GM12878 (cell line): ENCODE results near the gene ERFL. TPM values are rescaled to one million over a fixed set of nuclear protein-coding genes. Genes with fewer than 3 reads are reported as not detected.

Experiments
- ATAC-seq: fragments of 200-7000 bp; cut with Tn5 transposase; 3 replicates; pipeline ENCODE4 v1.9.1; 2020; ENCODE audit warnings: mild to moderate bottlenecking, moderate library complexity
- BruUV-seq: library from RNA; stranded (reverse); fragments of 400-500 nt; replicated peaks from 2 replicates; lab custom pipeline; 2021; lab: Mats Ljungman, UMichigan
- CTCF ChIA-PET: fragments of 300-600 bp; sonication (Branson Sonifier 250); formaldehyde crosslinking; extraction: SDS; loops from one replicate; lab custom pipeline; 2021; ENCODE audit warnings: inconsistent platforms; lab: Yijun Ruan, JAX
- POLR2A ChIA-PET: fragments of 350-600 bp; formaldehyde crosslinking; extraction: SDS; loops from one replicate; lab custom pipeline; 2021; ENCODE audit warnings: inconsistent platforms; lab: Charles Lee
- RAD21 ChIA-PET: fragments of 300-600 bp; sonication (Branson Sonifier 250); formaldehyde crosslinking; loops from one replicate; lab custom pipeline; 2023; ENCODE audit warnings: antibody characterized with exemption; ENCODE audit not compliant: unreplicated experiment; lab: Charles Lee
- SMC1A ChIA-PET: fragments of 300-600 bp; sonication (Branson Sonifier 250); formaldehyde crosslinking; loops from one replicate; lab custom pipeline; 2023; ENCODE audit not compliant: unreplicated experiment, uncharacterized antibody; lab: Charles Lee
- DNase-seq: peaks from one replicate; pipeline ENCODE4 v3.0.0-alpha.2; 2011; ENCODE audit warnings: low read depth, low spot score
- FAIRE-seq: peaks from 3 replicates; lab custom pipeline; 2011; peaks lifted over from hg19 to GRCh38; lab: Jason Lieb, UNC
- H2AFZ ChIP-seq: 2 replicates; pipeline ENCODE4 v1.6.0; 2011; ENCODE audit warnings: low read depth, low read length, control low read depth; ENCODE audit not compliant: control insufficient read depth
- H3K27ac ChIP-seq: 2 replicates; pipeline ENCODE4 v1.5.1; 2011; ENCODE audit warnings: control low read depth; ENCODE audit not compliant: control insufficient read depth, insufficient read depth
- H3K27me3 ChIP-seq, 2 experiments: replicated peaks in 1 of 2; 2 replicates each; pipeline versions ENCODE4 v1.6.0 to v1.6.1; 2011; ENCODE audit warnings: low read length in 1 of 2; ENCODE audit not compliant: control insufficient read depth in 2 of 2, insufficient read depth in 2 of 2
- H3K36me3 ChIP-seq, 2 experiments: 2 replicates each; pipeline ENCODE4 v1.5.1; 2011; ENCODE audit warnings: low read length in 1 of 2; ENCODE audit not compliant: control insufficient read depth in 2 of 2, insufficient read depth in 2 of 2
- H3K4me1 ChIP-seq: 2 replicates; pipeline ENCODE4 v1.6.1; 2011; ENCODE audit warnings: mild to moderate bottlenecking, low read length, moderate library complexity, mixed read lengths; ENCODE audit not compliant: control insufficient read depth, insufficient read depth
- H3K4me2 ChIP-seq: 2 replicates; pipeline ENCODE4 v1.6.0; 2011; ENCODE audit warnings: control low read depth; ENCODE audit not compliant: control insufficient read depth, insufficient read depth
- H3K4me3 ChIP-seq: fragments of 200-600 bp; sonication (generic); 2 replicates; pipeline ENCODE4 v1.5.1; 2016
- H3K79me2 ChIP-seq: 2 replicates; pipeline ENCODE4 v1.6.0; 2011; ENCODE audit warnings: low read length; ENCODE audit not compliant: control insufficient read depth, insufficient read depth
- H3K9ac ChIP-seq: 2 replicates; pipeline ENCODE4 v1.8.0; 2011; ENCODE audit warnings: low read length, control low read depth, mixed read lengths; ENCODE audit not compliant: control insufficient read depth, insufficient read depth
- H3K9me3 ChIP-seq: replicated peaks from 3 replicates; pipeline ENCODE4 v1.5.1; 2011; ENCODE audit warnings: mild to moderate bottlenecking, low read length; ENCODE audit not compliant: control insufficient read depth, insufficient read depth
- H4K20me1 ChIP-seq: 2 replicates; pipeline ENCODE4 v1.6.0; 2011; ENCODE audit not compliant: control insufficient read depth, insufficient read depth
- HCFC1 ChIP-seq: fragments of 150-350 bp; IDR thresholded peaks from 2 replicates; pipeline ENCODE4 v1.6.1; 2014; ENCODE audit warnings: low read length
- LARP7 ChIP-seq: fragments of 450-650 bp; IDR thresholded peaks from 2 replicates; pipeline ENCODE4 v1.6.1; 2017; ENCODE audit warnings: mild to moderate bottlenecking
- MEF2B ChIP-seq: fragments of 450-650 bp; IDR thresholded peaks from 2 replicates; pipeline ENCODE4 v1.6.1; 2018; ENCODE audit warnings: mild to moderate bottlenecking, moderate library complexity; ENCODE audit not compliant: partially characterized antibody, poor library complexity, severe bottlenecking
- YBX1 ChIP-seq: fragments of 450-650 bp; IDR thresholded peaks from 2 replicates; pipeline ENCODE4 v1.6.1; 2016; ENCODE audit warnings: antibody characterized with exemption
- WGBS: methylation state at CpG from one replicate; pipeline ENCODE4 v1.1.6; 2016; ENCODE audit warnings: low lambda C conversion rate; ENCODE audit not compliant: insufficient replicate concordance, insufficient coverage; ENCODE audit errors: missing lambda C conversion rate; 5-methylcytosine and 5-hydroxymethylcytosine counted together
- in situ Hi-C: fragments of 300-500 bp; cut with MboI; formaldehyde crosslinking; loops from 9 replicates; pipeline ENCODE4 v1.14.3; 2018; ENCODE audit warnings: mixed read lengths
- intact Hi-C: fragments of 100-400 bp; cut with micrococcal nuclease; formaldehyde crosslinking; loops from one replicate; pipeline ENCODE4 v1.14.2; 2022; ENCODE audit not compliant: unreplicated experiment
- polyA plus RNA-seq, 11 experiments: library from polyadenylated mRNA; depleted of rRNA in 4 of 11; unstranded in 6 of 11; stranded (reverse) in 5 of 11; fragments of >200 nt; fragmentation: Nextera tagmentation in 4 of 11; fragmentation: Illumina TruSeq in 1 of 11; extraction: Ambion mirVana in 4 of 11; extraction: Trizol in 1 of 11; gene quantifications; 1 replicate in 1 of 11; 2 replicates in 10 of 11; pipeline versions ENCODE4 v1.2.1 to v1.2.3, GENCODE V29; 2011 to 2016; ENCODE audit warnings: inconsistent platforms in 2 of 11, missing spikeins in 2 of 11, low read depth in 1 of 11
- total RNA-seq, 4 experiments: library from RNA; depleted of rRNA in 3 of 4; stranded (reverse); fragments of >200 nt in 3 of 4; fragmentation: Illumina TruSeq in 1 of 4; extraction: Trizol in 1 of 4; gene quantifications; 2 replicates each; pipeline versions ENCODE4 v1.2.1 to v1.2.3, GENCODE V29; 2013 to 2021
- TF ChIP-seq, protein P1 (sequence below): fragments of 450-650 bp; IDR thresholded peaks from 2 replicates; pipeline ENCODE4 v1.6.1; 2017; ENCODE audit warnings: borderline replicate concordance
- TF ChIP-seq, protein P2 (sequence below): fragments of 450-650 bp; IDR thresholded peaks from 2 replicates; pipeline ENCODE4 v1.6.1; 2018; ENCODE audit warnings: mild to moderate bottlenecking, low read depth, moderate library complexity; ENCODE audit not compliant: partially characterized antibody

ERFL gene
- total and polyA plus RNA-seq, 10 of the 15 experiments (the other 5 are each of a cell fraction or from before 2014, with no cell fraction given), result 0.04 to 0.10 (median 0.05) TPM; not detected in 7

DNA sequence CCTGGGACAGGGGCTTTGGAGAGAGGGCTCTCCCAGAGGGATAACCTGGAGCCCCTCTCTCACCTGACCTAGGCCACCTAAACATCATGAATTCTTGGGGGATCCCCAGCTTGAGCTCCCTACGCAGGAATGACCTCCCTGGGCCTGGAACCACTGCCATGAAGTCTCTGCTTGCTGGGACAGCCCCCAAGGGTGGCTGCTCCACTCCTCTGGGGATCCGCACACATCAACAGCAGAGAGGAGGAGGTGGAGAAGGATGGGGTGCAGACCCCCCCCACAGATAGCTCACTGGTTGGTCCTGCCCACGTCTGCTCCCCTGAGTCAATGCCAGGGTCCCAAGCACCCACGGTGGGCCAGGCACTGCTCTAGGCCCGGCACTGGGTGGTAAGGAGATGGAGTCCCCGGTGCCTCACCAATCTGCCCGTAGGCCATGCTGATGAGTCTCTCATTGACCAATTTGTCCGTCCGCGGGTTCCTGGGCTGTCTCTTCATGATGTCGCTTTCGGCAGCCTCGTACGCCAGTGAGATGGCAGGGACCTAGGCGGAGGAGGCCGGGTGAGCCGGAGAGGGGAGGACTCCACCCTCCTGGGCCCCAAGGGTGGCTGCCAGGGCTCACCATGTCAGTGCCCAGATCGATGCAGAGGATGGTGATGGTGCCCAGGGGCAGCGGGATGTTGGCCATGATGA, 41.7 kb upstream of the ERFL start:
- TF ChIP-seq LARP7, result no peak
- no peak for TF ChIP-seq MEF2B
- TF ChIP-seq, protein P1, sequence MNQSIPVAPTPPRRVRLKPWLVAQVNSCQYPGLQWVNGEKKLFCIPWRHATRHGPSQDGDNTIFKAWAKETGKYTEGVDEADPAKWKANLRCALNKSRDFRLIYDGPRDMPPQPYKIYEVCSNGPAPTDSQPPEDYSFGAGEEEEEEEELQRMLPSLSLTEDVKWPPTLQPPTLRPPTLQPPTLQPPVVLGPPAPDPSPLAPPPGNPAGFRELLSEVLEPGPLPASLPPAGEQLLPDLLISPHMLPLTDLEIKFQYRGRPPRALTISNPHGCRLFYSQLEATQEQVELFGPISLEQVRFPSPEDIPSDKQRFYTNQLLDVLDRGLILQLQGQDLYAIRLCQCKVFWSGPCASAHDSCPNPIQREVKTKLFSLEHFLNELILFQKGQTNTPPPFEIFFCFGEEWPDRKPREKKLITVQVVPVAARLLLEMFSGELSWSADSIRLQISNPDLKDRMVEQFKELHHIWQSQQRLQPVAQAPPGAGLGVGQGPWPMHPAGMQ, result no peak
- TF ChIP-seq, protein P2, sequence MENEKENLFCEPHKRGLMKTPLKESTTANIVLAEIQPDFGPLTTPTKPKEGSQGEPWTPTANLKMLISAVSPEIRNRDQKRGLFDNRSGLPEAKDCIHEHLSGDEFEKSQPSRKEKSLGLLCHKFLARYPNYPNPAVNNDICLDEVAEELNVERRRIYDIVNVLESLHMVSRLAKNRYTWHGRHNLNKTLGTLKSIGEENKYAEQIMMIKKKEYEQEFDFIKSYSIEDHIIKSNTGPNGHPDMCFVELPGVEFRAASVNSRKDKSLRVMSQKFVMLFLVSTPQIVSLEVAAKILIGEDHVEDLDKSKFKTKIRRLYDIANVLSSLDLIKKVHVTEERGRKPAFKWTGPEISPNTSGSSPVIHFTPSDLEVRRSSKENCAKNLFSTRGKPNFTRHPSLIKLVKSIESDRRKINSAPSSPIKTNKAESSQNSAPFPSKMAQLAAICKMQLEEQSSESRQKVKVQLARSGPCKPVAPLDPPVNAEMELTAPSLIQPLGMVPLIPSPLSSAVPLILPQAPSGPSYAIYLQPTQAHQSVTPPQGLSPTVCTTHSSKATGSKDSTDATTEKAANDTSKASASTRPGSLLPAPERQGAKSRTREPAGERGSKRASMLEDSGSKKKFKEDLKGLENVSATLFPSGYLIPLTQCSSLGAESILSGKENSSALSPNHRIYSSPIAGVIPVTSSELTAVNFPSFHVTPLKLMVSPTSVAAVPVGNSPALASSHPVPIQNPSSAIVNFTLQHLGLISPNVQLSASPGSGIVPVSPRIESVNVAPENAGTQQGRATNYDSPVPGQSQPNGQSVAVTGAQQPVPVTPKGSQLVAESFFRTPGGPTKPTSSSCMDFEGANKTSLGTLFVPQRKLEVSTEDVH, result no peak
- no peak for TF ChIP-seq HCFC1
- no peak for TF ChIP-seq YBX1
- no peaks in the 10 kb centered on the region for H3K9me3 ChIP-seq
- BruUV-seq, result no TSS peak
- no peak for ATAC-seq
- H3K36me3 ChIP-seq, result no peaks in the 10 kb centered on the region
- ChIA-PET RAD21 (no interaction called here), SMC1A (no interaction called here), POLR2A (no interaction called here), CTCF (no interaction called here)
- no peaks in the 10 kb centered on the region for H3K79me2 ChIP-seq
- H3K4me1 ChIP-seq, result no peaks in the 10 kb centered on the region
- DNase-seq, result no peak
- no peak overlapping the region for H3K4me3 ChIP-seq
- no peaks in the 10 kb centered on the region; a peak in 3 of 4 replicates for H3K27me3 ChIP-seq
- H2AFZ ChIP-seq, result no peak overlapping the region
- intact Hi-C loops, result no loop called here
- no peak for FAIRE-seq
- no peak overlapping the region for H3K27ac ChIP-seq
- 69% methylated on average over 18 of the region's 19 CpGs for WGBS
- no peaks in the 10 kb centered on the region for H4K20me1 ChIP-seq
- in situ Hi-C loops, result no loop called here
- H3K9ac ChIP-seq, result no peak overlapping the region
- no peak overlapping the region for H3K4me2 ChIP-seq
